ENCODE results near the gene PPM1H.

Gene PPM1H

DNA sequence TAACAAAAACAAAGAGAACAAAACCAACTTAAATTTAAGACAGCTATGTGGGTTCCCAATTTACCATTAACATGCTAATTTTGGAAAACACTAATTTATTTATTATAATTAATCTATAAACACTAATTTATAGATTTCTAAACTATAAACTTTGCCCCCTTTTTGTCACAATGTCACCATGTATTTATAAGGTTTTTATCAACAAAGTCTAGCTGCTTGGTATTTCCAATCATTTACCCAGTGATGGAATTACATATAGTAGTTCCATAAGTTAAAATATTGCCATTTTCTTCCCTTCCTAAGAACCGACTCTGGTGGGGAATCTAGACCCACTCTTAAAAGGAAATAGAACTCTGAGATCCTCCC, 140.7 kb downstream of the PPM1H start:
- H3K4me3 ChIP-seq (ENCODE audit: low read depth, low read length): no peak overlapping the region
- TF ChIP-seq, protein P1, sequence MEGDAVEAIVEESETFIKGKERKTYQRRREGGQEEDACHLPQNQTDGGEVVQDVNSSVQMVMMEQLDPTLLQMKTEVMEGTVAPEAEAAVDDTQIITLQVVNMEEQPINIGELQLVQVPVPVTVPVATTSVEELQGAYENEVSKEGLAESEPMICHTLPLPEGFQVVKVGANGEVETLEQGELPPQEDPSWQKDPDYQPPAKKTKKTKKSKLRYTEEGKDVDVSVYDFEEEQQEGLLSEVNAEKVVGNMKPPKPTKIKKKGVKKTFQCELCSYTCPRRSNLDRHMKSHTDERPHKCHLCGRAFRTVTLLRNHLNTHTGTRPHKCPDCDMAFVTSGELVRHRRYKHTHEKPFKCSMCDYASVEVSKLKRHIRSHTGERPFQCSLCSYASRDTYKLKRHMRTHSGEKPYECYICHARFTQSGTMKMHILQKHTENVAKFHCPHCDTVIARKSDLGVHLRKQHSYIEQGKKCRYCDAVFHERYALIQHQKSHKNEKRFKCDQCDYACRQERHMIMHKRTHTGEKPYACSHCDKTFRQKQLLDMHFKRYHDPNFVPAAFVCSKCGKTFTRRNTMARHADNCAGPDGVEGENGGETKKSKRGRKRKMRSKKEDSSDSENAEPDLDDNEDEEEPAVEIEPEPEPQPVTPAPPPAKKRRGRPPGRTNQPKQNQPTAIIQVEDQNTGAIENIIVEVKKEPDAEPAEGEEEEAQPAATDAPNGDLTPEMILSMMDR (IDR thresholded peaks at IDR 0.05; ENCODE audit: low read depth, low read length): no peak

DNA sequence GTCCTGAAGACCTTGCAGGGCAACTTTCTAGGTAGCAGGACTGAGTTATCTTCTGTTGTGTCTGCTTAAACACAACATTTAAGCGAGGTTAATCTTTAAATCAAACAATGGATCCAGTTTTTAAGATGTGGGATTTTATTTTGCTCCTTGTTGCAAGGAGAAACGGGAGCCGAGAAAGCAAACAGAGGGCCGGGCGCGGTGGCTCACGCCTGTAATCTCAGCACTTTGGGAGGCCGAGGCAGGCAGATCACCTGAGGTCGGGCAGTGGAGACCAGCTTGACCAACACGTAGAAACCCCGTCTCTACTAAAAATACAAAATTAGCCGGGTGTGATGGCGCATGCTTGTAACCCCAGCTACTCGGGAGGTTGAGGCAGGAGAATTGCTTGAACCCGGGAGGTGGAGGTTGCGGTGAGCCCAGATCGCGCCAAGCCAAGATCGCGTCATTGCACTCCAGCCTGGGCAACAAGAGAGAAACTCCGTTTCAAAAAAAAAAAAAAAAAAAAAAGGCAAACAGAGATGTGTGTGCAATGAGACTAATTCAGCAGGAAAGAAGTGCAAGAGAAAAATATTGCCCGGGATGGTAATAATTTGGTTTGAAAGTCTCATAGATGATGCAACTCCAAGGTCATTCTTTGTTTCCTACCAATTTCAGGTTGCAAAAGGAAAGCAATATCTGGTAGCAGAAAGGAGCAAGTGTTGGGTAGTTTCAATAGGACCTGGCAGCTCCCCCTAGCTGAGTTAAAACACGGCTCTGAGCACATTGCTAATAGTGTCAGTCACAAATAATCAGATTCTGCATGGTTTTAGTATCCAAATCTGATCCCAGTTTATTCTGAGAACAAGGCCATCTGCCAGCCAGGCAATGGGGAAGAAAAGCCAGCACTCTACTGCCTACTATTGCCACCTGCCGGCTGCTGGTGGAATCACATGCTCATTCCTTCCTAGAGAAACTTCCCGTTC, 141.4 kb downstream of the PPM1H start:
- TF ChIP-seq, protein P1 (IDR thresholded peaks at IDR 0.05; ENCODE audit: low read depth, low read length): peak; percentile 90
- H3K4me3 ChIP-seq (ENCODE audit: low read depth, low read length): no peak overlapping the region

DNA sequence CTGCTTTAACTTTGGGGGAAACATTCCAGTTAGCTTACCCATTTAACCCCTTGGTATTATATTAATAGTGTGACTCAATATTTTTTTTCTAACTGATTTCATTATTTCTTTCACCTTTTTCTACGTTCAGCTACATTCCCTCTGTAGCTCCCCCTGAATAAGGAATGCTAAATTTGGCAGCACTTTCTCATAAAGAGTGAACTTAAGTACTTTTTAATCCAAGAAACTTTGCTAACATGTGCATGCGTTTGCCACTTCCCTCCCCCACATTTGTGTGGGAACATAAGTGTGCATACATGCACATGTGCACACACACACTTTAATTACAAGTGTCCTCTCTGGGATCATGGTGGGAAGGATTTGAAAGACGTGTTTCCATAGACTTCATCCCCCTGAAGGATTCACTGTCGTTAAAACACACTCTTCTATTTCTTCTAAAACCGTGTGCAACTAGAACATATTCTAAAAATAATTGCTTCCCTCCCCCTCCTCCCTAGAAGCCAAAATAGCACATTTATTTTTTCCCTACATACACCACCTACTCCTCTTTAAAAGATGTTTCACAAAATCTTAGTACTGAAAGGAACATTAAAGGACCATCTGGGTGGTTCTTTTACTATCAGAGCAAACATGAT, 142.6 kb downstream of the PPM1H start:
- H3K4me3 ChIP-seq (ENCODE audit: low read depth, low read length): no peak overlapping the region
- TF ChIP-seq, protein P1 (IDR thresholded peaks at IDR 0.05; ENCODE audit: low read depth, low read length): no peak

DNA sequence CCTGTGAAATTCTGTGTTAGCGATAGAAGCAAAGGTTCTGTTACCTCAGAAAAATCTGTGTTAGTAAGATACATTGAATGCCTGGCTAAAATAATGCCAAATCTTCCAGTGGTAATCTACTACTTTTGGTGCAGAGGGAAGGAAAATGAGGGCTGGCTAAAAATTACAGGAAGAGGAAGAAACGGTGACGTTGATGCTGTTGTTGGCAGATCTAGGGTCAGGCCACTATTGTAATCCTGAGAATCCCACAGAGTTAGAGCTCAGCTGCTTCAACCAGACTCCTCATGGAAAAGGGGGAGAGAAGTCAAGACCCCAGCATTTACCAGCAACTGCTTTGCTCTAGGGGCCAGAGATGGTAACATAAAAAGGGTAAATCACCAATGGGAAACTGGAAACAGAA, 145.1 kb downstream of the PPM1H start:
- H3K4me3 ChIP-seq (ENCODE audit: low read depth, low read length): no peak overlapping the region
- TF ChIP-seq, protein P1 (IDR thresholded peaks at IDR 0.05; ENCODE audit: low read depth, low read length): no peak

DNA sequence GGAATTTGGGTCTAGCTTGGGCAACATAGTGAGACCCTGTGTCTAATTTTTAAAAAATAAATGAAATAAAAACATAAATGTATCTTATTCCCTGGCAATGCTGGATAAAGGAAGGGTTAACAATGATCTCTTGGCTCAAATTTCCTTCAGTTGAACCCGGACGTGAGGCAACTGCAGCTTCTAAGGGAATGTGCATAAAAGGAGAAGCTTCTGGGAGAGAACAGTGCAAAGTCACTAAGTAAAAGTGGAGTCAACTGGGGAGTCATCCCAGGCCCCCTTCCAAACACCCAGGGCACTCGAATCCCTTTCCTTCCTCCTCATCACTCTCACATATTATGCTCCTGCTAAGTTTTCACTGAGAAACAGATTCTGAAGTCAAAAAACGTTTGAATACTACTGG, 147.3 kb downstream of the PPM1H start:
- TF ChIP-seq, protein P1 (IDR thresholded peaks at IDR 0.05; ENCODE audit: low read depth, low read length): no peak
- H3K4me3 ChIP-seq (ENCODE audit: low read depth, low read length): no peak overlapping the region

DNA sequence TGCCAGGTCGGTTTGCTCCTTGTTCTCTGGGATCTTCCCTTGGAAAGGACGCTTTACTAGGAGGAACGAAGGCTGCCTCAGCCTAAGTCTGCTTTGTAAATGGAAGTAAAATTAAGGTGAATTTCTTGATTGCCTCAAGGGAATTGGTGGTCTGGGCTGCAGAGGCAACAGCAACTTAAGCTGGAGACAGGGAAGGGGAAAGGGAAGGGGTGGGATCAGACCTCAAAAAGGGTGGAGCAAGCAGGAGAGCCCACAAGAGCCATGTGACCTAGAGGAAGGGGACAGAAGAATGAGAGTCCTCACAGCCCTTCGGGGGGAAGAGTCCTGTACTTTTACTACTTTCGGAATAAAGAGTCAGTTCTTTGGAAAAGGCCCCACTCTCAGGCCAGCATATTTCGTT, 147.9 kb downstream of the PPM1H start:
- TF ChIP-seq, protein P1 (IDR thresholded peaks at IDR 0.05; ENCODE audit: low read depth, low read length): no peak
- no peak overlapping the region for H3K4me3 ChIP-seq (ENCODE audit: low read depth, low read length)
